Endothelial cell of umbilical vein (primary cell): ENCODE measurements around the gene CCDC91.

ENCODE experiments used
- CTCF ChIP-seq, 2 donors: IDR thresholded peaks; 1 replicate in 1 of 2; 2 replicates in 1 of 2; pipeline ENCODE4 v1.5.1; 2011; ENCODE audit warnings: low read length in 2 of 2, mild to moderate bottlenecking in 2 of 2, moderate library complexity in 2 of 2, control low read depth in 1 of 2, inconsistent platforms in 1 of 2, low read depth in 1 of 2; ENCODE audit not compliant: insufficient read depth in 1 of 2; ENCODE audit errors: extremely low read depth in 1 of 2
- EZH2 ChIP-seq: IDR thresholded peaks from 2 replicates; pipeline ENCODE4 v1.6.1; 2012; ENCODE audit warnings: borderline replicate concordance, low read depth, mild to moderate bottlenecking, moderate library complexity, low read length, inconsistent platforms; ENCODE audit not compliant: severe bottlenecking
- GATA2 ChIP-seq: IDR thresholded peaks from 2 replicates; pipeline ENCODE4 v1.7.0; 2011; ENCODE audit warnings: low read depth, mild to moderate bottlenecking, moderate library complexity, mixed read lengths, low read length; ENCODE audit not compliant: insufficient read length, insufficient read depth
- JUN ChIP-seq: IDR thresholded peaks from 2 replicates; pipeline ENCODE4 v1.6.1; 2011; ENCODE audit warnings: borderline replicate concordance, low read depth; ENCODE audit not compliant: insufficient read length, insufficient read depth
- MYC ChIP-seq: IDR thresholded peaks from one replicate; pipeline ENCODE4 v1.6.1; 2011; ENCODE audit warnings: mild to moderate bottlenecking, low read depth, low read length
- POLR2AphosphoS5 ChIP-seq: IDR thresholded peaks from 2 replicates; pipeline ENCODE4 v1.6.1; 2012; ENCODE audit warnings: low read depth, mild to moderate bottlenecking, control low read depth, low read length, moderate library complexity; ENCODE audit not compliant: insufficient read depth
- TF ChIP-seq, protein P1 (sequence below): IDR thresholded peaks from 2 replicates; pipeline ENCODE4 v1.6.1; 2011; ENCODE audit not compliant: insufficient read depth, insufficient read length

DNA sequence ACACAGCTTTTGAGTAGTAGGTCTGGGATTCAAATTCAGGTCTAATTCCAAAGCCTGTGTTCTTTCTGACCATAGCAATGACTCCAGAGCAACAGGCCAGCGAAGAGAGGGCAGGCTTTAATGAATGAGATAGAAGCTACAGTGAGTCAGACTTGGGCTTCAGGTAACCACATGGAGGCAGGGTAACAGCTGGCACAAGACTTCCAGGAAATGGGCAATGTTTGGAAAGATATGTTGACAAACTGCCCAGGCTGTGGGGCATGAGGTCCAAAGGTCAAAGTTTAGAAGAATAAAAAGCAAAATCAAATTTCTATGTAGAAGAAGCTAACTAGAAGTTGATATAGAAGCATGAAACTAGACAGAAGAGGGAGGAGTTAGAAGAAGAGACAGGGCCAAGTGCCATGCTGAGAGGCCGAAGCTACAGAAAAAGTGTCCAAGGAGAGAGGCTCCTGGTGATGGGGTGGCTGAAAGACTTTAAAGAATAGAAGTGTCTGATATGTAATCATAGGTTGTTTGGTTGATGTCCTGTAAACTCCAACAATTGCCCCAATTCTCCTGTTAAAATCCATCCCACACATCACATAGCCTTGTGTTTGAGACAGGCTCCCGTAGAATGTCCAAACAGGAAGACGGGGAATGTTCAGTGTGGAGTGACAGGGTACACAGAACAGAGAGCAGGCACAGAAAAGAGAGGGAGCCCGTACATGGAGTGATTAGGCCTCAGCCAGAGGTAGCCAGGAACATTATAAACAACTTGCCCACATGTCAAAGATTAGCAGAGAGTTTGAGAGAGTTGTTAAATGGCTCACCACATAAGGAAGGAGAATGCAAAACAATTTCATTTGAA, 384.7 kb downstream of the CCDC91 start:
- no peak for TF ChIP-seq CTCF (IDR thresholded peaks at IDR 0.05; ENCODE audit: extremely low read depth in 1 of 2, insufficient read depth in 1 of 2, low read depth in 1 of 2, low read length in 2 of 2)
- no peak for TF ChIP-seq JUN
- no peak for TF ChIP-seq MYC
- no peak for TF ChIP-seq EZH2
- no peak for TF ChIP-seq POLR2AphosphoS5
- TF ChIP-seq, protein P1, sequence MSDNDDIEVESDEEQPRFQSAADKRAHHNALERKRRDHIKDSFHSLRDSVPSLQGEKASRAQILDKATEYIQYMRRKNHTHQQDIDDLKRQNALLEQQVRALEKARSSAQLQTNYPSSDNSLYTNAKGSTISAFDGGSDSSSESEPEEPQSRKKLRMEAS: no peak
- TF ChIP-seq GATA2: no peak
